GM18867 (cell line): Measurements from ENCODE around the gene MICAL2.
A peak's percentile ranks its signal among the peaks of the same experiment; 100 is the strongest.

Experiments
- ATAC-seq: cut with Tn5 transposase; IDR thresholded peaks from one replicate; pipeline ENCODE4 v1.9.1; 2021; ENCODE audit warnings: mild to moderate bottlenecking, moderate library complexity; ENCODE audit not compliant: unreplicated experiment

Gene MICAL2

GRCh38 chr11:12221051-12221535 lies 110.7 kb downstream of the MICAL2 start:
- ATAC-seq: no peak

- no peak for ATAC-seq
Observed at GRCh38 chr11:12222055-12222792, 111.8 kb downstream of the MICAL2 start.

DNA sequence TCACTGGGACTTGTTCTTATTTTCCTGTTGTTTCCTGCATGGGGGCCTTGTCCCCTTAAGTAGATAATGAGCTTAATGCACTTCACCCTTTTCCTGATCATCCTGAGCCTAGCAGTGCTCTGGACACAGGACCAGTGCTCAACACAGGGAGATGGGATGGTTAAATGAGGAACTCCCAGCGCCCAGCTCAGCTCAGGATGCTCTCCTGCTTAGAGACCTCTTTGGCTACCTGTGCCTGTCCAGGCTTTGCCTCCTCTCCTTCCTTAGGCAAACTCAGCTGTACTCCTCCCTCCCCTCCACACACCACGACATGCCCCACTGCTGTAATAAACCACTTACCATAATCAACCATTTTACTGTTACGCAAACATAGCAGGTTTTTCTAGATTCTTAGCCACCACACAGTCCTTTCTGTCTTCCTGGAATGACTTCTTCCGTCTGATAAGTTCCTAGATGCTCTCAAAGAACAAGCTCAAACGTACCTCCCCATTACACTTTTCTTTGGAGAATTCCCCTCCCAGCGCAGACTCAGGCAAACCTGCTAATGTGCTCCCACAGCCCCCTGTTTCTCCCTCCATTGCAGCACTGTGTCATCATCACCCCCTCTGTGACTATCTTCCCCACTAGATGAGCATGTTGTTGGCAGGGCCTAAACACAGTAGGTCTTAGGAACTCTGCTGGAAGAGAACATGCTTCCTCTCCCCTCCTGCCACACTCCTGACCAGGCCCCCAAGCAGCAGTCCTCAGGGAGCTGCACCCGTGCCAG lies 113.6 kb downstream of the MICAL2 start:
- peak; percentile 10 for ATAC-seq

DNA sequence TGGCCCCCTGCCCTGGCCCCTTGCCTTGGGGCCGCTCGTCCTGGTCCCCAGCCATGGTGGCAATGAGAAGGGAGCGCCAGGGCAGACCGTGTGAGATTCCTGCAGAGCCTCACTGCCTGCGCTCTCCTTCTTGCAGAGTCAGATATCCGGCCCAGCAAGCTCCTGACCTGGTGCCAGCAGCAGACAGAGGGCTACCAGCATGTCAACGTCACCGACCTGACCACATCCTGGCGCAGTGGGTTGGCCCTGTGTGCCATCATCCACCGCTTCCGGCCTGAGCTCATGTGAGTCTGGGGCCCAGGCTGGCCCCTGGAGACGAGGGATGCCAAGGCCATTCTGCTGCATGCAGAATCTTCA lies 114.1 kb downstream of the MICAL2 start:
- ATAC-seq: peak; percentile 99

DNA sequence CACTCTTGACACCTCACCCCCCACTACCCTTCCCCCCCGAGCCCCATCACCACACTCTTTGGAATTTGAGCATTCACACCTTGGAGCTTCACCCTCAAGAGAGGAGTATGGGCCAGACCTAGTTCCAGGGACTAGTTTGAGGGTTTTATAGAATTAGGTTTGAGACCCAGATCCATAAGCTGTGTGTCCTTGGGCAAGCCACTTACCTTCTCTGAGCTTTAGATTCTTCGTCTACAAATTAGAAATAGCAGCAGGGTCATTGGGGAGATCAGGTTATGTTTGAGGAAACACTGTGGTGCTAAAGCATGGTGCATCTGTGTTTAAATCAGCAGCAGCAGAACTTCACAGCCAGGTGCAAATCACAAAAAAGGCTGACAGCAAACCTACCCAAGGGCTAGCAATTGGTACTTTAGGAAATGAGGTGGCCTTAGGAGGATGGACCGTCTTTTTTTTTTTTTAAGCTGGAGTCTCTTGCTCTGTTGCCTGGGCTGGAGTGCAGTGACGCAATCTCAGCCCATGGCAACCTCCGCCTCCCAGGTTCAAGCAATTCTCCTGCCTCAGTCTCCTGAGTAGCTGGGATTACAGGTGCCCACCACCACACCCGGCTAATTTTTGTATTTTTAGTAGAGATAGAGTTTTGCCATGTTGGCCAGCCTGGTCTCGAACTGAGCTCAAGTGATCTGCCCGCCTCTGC lies 114.8 kb downstream of the MICAL2 start:
- ATAC-seq: no peak

- no peak for ATAC-seq
Observed at GRCh38 chr11:12226093-12226492, 115.7 kb downstream of the MICAL2 start.

DNA sequence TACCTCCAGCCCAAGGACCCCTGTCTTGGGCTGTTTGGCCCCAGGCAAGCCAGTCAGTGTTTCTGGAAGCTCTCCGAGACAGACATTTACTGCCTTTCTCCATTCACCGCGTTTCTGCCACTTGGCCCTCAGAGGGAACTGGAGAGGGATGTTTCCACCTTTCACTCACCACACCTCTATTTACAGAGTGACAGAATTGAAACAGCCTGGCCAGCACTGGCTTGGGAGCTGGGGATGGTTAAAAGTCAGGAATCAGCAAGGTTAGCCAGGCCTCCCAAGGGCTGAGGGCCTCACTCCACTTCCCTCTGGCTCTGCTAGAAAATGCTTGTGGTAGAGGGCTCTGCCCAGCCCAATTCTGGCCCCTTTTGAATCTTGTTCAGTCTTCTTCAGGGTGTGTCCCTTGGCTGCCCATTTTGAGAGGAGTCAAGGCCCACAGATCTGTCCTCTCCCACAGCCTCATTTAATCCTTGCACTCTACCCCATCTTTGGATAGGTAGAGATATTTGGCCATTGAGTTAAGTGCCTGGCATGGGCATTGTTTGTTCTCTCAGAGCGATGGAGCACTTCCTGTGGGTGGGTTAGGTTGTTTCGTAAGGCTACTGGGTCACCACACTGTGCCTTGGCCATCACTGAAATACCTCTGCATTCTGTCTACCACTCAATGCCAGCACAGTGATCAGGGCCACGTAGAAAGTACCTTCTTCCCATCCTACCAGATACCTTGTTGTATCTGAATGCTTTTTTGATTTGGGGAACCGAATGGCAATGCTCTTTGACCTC lies 119.2 kb downstream of the MICAL2 start:
- ATAC-seq: no peak

DNA sequence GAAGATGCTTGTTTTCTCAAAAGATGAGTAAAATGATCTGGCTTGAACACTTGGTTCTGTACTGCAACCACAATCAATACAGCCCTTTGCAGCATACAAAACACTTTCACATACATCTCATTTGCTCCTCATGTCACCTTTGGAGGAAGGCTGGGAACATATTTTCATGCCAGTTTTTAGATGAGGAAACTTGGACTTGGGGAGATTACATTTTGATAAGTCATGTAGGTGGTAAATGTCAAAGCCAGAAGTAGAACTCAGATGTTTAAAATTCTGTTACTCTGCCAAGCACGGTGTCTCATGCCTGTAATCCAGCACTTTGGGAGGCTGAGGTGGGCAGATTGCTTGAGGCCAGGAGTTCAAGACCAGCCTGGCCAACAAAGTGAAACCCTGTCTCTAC lies 121.8 kb downstream of the MICAL2 start:
- ATAC-seq: no peak

DNA sequence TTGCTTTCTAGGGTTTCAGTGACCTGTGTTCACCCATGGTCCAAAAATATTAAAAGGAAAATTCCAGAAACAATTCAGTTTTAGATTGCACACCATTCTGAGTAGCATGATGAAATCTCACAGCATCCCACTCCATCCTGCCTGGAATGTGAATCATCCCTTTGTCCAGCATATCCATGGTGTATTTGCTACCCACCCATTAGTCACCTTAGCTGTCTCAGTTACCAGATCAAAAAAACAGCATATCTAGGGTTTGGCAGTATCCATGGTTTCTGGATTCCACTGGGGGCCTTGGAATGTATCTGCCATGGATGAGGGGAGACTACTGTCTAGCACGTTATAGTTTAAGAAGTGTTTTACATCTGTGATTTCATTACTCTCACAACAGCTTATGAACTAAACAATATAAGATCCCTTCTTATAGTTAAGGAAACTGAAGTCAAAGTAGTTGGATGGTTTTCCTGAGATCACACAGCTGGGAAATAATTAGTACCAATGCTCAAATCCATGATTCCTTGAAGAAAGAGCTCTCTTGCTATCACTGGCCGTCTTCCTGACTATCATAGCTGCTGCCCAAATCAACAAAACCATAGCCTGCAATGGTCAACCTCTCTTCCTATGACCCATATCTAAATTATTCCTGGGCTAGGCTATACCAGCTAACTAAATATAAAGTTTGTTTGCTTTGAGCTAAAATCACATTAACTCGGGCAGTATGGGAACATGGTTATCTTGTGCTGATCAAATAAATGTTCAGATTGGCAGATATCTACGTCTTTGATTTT lies 122.6 kb downstream of the MICAL2 start:
- ATAC-seq: no peak

DNA sequence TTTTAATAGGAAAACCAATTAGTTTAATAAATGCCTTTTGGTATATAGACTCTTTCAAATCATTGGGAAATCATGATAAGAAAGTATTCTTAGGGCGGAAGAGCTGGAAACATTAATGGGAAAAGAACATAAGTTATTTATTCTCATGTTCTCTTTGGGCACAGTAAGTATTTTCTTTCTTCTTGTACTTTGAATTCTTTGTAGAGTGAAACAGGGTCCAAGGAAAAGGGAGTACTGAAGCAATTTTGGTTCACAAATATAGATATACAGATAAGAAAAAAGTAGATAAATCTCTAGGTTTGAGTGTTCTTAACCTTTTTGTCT lies 123.2 kb downstream of the MICAL2 start:
- no peak for ATAC-seq

GRCh38 chr11:12234221-12234620 lies 123.8 kb downstream of the MICAL2 start:
- ATAC-seq: no peak

- no peak for ATAC-seq
Observed at GRCh38 chr11:12235080-12235479, 124.7 kb downstream of the MICAL2 start.

GRCh38 chr11:12235553-12235946 lies 125.2 kb downstream of the MICAL2 start:
- ATAC-seq: no peak

DNA sequence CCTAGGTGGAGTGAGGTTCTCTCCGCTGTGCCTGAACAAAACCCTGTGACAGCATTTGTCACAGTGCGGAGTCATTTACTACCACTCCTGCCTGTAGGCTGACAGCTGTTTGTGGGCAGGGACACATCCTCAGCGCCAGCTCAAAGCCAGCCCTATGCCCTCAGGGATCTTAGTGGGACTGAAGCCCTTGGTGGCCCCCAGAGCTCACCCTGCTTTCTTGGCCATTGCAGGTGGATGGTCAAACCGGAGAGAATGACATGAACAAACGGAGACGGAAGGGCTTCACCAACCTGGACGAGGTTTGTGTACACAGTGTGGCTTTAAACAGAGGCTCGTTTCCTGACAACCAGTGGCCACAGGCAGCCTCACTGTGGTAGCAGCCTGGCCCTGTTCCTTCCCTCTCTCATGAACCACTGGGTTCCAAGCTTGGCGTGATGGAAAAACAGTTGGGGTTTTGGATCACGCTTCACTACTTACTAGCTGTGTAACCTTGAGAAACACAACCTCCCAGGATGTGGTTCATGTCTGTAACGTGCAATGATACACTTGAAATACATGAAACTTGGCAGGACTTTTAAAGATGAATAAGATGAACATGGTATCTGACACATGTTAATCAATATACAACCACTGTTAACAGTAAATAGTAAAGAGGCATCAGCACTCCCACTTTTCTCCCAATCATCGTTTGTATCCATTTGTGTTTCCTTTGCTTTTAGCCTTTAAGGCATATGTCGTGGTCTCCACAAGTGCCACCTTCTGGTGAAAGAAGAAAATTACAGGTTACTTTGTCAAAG lies 125.8 kb downstream of the MICAL2 start:
- ATAC-seq: peak; percentile 67

- no peak for ATAC-seq
Observed at GRCh38 chr11:12236744-12237101, 126.3 kb downstream of the MICAL2 start.

DNA sequence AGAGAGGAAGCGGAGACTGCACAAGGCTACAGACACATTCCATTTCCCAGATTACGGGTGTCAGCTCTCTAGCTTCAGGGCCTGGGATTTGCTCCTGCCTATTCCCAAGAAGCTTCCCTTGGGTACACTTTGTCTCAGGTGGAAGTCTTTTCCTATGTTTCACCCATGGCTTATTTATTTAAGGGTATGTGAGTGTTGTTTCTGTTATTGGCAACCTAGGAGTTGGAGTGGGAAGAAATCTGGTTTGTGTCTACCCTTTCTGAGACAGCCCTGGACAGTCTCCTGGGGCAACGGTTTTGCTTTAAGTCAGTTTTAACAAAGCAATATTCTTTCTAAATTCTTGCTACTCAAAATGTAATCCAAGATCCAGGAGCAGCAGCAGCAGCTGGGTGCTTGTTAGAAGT lies 127.0 kb downstream of the MICAL2 start:
- ATAC-seq: no peak

GRCh38 chr11:12238420-12238819 lies 128.0 kb downstream of the MICAL2 start:
- ATAC-seq: no peak

- no peak for ATAC-seq
Observed at GRCh38 chr11:12239396-12239795, 129.0 kb downstream of the MICAL2 start.

GRCh38 chr11:12239804-12240371 lies 129.5 kb downstream of the MICAL2 start:
- ATAC-seq: no peak
